Tibial nerve (tissue), 4 donors: ENCODE data around the gene NME3. TPM values are rescaled to one million over a fixed set of nuclear protein-coding genes. Genes with fewer than 3 reads are reported as not detected.

ENCODE experiments used
- DNase-seq, 2 donors: peaks; one replicate each; pipeline ENCODE4 v3.0.0-alpha.2; 2019; ENCODE audit warnings: low spot score in 2 of 2
- H3K27ac ChIP-seq, 4 donors: fragments of 200-600 bp; sonication (generic) in 3 of 4; one replicate each; pipeline ENCODE4 v1.5.1; 2017 to 2019; ENCODE audit warnings: mild to moderate bottlenecking in 1 of 4
- H3K27me3 ChIP-seq, 2 donors: fragments of 200-600 bp; sonication (generic) in 1 of 2; one replicate each; pipeline versions ENCODE4 v1.5.1 to v1.6.0; 2017 to 2019
- H3K36me3 ChIP-seq, 3 donors: fragments of 200-600 bp; sonication (generic); one replicate each; pipeline ENCODE4 v1.5.1; 2018 to 2019
- H3K4me1 ChIP-seq, 4 donors: fragments of 200-600 bp; sonication (generic) in 3 of 4; one replicate each; pipeline ENCODE4 v1.5.1; 2017 to 2019
- H3K4me3 ChIP-seq, 4 donors: fragments of 200-600 bp; sonication (generic) in 3 of 4; one replicate each; pipeline ENCODE4 v1.5.1; 2017 to 2019; ENCODE audit warnings: mild to moderate bottlenecking in 1 of 4, moderate library complexity in 1 of 4
- H3K9me3 ChIP-seq, 4 donors: fragments of 200-600 bp; sonication (generic) in 3 of 4; one replicate each; pipeline ENCODE4 v1.5.1; 2017 to 2019
- EP300 ChIP-seq, 2 donors: sonication (generic); formaldehyde crosslinking; IDR thresholded peaks; one replicate each; pipeline ENCODE4 v1.6.1; 2017; ENCODE audit warnings: antibody characterized with exemption in 2 of 2, mild to moderate bottlenecking in 1 of 2
- POLR2A ChIP-seq, 2 donors: fragments of 450-650 bp; IDR thresholded peaks; one replicate each; pipeline ENCODE4 v1.6.1; 2017; ENCODE audit warnings: antibody characterized with exemption in 2 of 2, mild to moderate bottlenecking in 2 of 2, moderate library complexity in 2 of 2
- WGBS, 2 donors: methylation state at CpG; one replicate each; pipeline ENCODE4 v1.1.5; 2018; 5-methylcytosine and 5-hydroxymethylcytosine counted together
- total RNA-seq, 4 donors: library from RNA; depleted of rRNA; stranded (reverse); fragments of >200 nt; gene quantifications; one replicate each; pipeline ENCODE4 v1.1.0, GENCODE V29; 2016
- TF ChIP-seq, protein P1 (sequence below), 5 experiments: fragments of 200-600 bp in 3 of 5; fragments of 450-650 bp in 2 of 5; sonication (generic) in 3 of 5; IDR thresholded peaks; one replicate each; pipeline ENCODE4 v1.5.1; 2016 to 2019; ENCODE audit warnings: antibody characterized with exemption in 5 of 5, mild to moderate bottlenecking in 3 of 5, moderate library complexity in 2 of 5

NME3 gene
- total RNA-seq, 4 donors from 2014 or later, result 113 to 198 (median 128) TPM

DNA sequence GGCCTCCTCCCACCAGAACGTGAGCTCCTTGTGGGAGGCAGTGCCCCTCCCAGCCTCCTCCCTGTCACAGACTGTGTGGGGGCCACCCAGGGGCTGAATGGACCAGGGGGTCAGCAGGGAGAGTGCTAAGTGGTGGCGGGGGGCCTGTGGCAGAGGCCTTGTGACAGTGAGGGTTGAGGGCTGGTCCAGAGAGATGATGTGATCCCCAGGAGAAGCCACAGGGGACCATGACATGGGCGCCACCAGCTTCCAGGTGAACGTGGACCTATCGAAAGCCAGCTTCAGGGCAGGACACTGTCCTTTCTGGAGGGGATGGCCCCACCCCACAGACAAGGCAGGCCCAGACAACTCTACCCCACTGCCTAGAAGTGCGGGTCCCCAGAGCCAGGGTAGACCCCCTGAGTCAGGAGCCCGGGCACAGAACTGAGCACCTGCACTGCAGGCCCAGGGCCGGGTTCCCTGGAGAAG lies 7.9 kb upstream of the NME3 start:
- TF ChIP-seq POLR2A (IDR thresholded peaks at IDR 0.05) (no peak), EP300 (IDR thresholded peaks at IDR 0.05) (no peak)
- TF ChIP-seq, protein P1, sequence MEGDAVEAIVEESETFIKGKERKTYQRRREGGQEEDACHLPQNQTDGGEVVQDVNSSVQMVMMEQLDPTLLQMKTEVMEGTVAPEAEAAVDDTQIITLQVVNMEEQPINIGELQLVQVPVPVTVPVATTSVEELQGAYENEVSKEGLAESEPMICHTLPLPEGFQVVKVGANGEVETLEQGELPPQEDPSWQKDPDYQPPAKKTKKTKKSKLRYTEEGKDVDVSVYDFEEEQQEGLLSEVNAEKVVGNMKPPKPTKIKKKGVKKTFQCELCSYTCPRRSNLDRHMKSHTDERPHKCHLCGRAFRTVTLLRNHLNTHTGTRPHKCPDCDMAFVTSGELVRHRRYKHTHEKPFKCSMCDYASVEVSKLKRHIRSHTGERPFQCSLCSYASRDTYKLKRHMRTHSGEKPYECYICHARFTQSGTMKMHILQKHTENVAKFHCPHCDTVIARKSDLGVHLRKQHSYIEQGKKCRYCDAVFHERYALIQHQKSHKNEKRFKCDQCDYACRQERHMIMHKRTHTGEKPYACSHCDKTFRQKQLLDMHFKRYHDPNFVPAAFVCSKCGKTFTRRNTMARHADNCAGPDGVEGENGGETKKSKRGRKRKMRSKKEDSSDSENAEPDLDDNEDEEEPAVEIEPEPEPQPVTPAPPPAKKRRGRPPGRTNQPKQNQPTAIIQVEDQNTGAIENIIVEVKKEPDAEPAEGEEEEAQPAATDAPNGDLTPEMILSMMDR (IDR thresholded peaks at IDR 0.05), result no peak
- no peaks in the 10 kb centered on the region for H3K9me3 ChIP-seq
- peaks cover 0 to 58% (median 24%) of the 10 kb centered on the region in 4 donors for H3K4me1 ChIP-seq
- H3K27me3 ChIP-seq, result no peaks in the 10 kb centered on the region
- H3K4me3 ChIP-seq, result no peak overlapping the region
- 74 to 77% methylated on average over 6 to 8 of the region's 8 CpGs for WGBS, 2 donors
- no peak for DNase-seq
- no peak overlapping the region for H3K27ac ChIP-seq
- peaks cover 0 to 64% (median 0%) of the 10 kb centered on the region in 3 donors for H3K36me3 ChIP-seq

DNA sequence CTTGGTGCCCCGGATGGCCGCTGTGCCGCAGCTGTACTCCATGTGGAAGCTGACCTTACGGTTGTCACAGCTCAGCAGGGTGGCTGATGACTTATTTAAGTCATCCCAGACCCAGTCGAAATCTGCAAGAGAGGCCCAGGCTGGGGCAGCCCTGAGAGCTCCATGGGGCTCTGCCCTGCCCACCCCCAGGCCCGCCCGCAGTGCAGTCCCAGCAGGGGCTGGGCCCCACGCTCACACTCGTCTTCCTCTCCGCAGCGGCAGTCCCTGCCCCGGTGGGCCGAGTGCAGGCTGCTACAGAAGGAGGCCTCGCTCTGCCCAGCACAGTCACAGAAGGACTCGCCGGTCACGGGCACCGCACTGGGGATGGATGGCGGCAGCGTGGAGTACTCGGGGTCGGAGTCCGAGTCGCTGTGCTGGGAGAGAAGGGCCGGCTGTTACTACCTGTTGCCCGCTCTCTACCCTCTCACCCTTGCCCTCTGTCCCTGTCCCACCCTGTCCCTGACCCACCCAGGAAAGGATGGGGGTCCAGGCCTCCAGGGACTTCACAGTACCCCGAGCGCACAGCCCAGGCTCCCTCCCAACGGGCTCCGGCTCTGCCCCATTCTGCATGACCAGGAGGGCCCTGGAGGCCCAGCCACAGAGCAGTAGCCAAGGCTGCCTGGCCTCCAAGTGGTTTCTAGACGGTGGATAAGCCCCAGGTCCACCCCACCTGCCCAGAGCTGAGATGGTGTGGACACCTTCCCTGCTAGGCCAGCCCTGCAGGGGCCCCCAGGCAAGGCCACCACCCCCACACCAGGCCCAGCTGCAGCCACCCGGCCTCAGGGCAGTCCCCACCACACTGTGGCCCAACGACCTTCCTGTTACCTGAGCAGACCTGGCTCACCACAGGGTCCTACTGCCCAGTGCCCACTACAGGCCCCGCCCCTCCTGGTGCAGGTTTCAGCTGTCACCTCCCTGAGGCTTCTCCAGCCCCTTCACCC lies 7.1 kb upstream of the NME3 start:
- no peak for TF ChIP-seq POLR2A (IDR thresholded peaks at IDR 0.05)
- TF ChIP-seq EP300 (IDR thresholded peaks at IDR 0.05), result no peak
- TF ChIP-seq, protein P1 (IDR thresholded peaks at IDR 0.05), result no peak
- DNase-seq, result no peak
- 76 to 82% methylated on average over 26 to 34 of the region's 34 CpGs for whole genome bisulfite sequencing, 2 donors
- H3K4me3 ChIP-seq, result no peak overlapping the region
- H3K27ac ChIP-seq, result no peak overlapping the region
- H3K36me3 ChIP-seq, result peaks cover 0 to 64% (median 0%) of the 10 kb centered on the region in 3 donors
- peaks cover 0 to 58% (median 23%) of the 10 kb centered on the region in 4 donors for H3K4me1 ChIP-seq
- H3K27me3 ChIP-seq, result no peaks in the 10 kb centered on the region
- no peaks in the 10 kb centered on the region for H3K9me3 ChIP-seq

DNA sequence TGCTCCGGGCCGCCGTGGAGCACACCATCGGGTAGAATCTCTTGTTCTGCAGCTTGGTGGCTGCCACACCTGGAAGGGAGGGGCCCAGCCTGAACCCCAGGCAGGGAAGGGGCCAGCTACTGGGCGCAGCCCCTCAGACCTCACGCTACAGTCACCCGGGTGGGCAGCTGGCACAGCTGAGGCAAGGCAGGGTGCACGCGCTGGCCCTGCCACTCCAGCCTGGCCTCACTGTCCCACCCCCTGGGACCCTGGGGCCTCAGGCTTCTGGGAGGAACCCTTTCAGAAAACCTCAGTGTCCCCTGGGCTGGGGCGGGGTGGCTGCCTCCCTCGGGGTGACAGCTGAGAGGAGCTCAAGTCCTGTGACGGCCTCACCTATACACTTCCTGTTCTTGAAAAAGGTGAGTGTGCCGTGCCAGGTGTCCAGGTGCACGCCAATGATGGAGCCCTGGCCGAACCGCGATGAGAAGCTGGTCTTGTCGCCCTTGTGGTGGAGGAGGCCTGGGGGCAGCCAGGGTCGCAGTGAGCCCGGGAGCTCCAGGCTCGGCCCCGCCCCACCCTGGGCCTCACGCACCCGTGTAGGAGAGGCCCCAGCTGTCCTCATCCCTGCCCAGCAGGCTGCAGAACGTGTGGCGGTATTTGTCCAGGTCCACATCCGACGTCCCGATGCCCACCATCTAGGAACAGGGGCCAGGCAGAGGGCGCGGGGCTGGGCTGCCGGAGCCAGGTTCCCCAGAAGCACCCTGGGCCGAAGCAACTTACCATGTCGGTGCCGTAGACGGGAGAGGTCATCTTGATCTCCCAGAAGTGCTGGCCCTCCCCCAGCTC lies 6.2 kb upstream of the NME3 start:
- Histone ChIP-seq H3K27me3 (no peaks in the 10 kb centered on the region), H3K9me3 (no peaks in the 10 kb centered on the region), H3K36me3 (peaks cover 0 to 64% (median 0%) of the 10 kb centered on the region in 3 donors), H3K4me1 (peaks cover 0 to 55% (median 22%) of the 10 kb centered on the region in 4 donors), H3K4me3 (no peak overlapping the region), H3K27ac (no peak overlapping the region)
- no peak for DNase-seq
- 82 to 86% methylated on average over 12 to 28 of the region's 36 CpGs for WGBS, 2 donors
- no peak for TF ChIP-seq EP300 (IDR thresholded peaks at IDR 0.05)
- TF ChIP-seq POLR2A (IDR thresholded peaks at IDR 0.05), result no peak
- TF ChIP-seq, protein P1 (IDR thresholded peaks at IDR 0.05), result no peak

DNA sequence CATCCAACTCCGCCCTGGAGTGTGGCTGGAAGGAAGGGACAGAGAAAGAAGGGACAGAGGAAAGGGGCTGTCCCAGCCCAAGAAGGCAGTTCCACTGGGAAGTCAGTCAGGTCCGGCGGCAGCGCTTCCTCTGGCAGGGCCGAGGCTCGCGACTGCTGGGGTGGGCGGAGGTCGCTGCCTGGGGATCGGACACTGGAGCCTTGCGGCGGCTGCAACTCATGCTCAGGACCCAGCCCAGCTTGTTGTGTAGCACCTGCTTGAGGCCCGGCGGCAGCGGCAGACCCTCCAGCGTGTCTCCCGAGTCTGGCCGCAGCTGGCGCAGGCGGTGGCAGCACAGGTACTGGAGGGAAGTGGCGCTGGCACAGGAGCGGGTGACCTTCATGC lies 5.6 kb upstream of the NME3 start:
- H3K4me3 ChIP-seq, result no peak overlapping the region
- H3K9me3 ChIP-seq, result no peaks in the 10 kb centered on the region
- TF ChIP-seq POLR2A (IDR thresholded peaks at IDR 0.05) (no peak), EP300 (IDR thresholded peaks at IDR 0.05) (no peak)
- TF ChIP-seq, protein P1 (IDR thresholded peaks at IDR 0.05), result no peak
- no peaks in the 10 kb centered on the region for H3K27me3 ChIP-seq
- H3K27ac ChIP-seq, result no peak overlapping the region
- peaks cover 0 to 64% (median 0%) of the 10 kb centered on the region in 3 donors for H3K36me3 ChIP-seq
- peaks cover 0 to 61% (median 27%) of the 10 kb centered on the region in 4 donors for H3K4me1 ChIP-seq
- WGBS, 2 donors, result 79 to 80% methylated on average over 22 of the region's 22 CpGs
- no peak for DNase-seq
